Activated CD4-positive, alpha-beta T cell treated with anti-CD3 and anti-CD28 coated beads, Interleukin-2, amount 50 U/mL, for 24 hours (primary cell): ENCODE results near the gene ABL2.
"Not testable (repeated sequence)": the region's sequence is repeated elsewhere in the genome, so short reads cannot be mapped to it uniquely, and the experiment has no call there.

ENCODE experiments used
- DNase-seq, 2 donors: peaks; one replicate each; pipeline ENCODE4 v3.0.0-alpha.2; 2020; ENCODE audit warnings: low read depth in 1 of 2, low spot score in 1 of 2

The ABL2 gene

GRCh38 chr1:179137617-179138255, 91.7 kb downstream of the ABL2 start:
- DNase-seq = no peak

GRCh38 chr1:179135707-179136106, 93.8 kb downstream of the ABL2 start:
- DNase-seq = not testable (repeated sequence)

DNA sequence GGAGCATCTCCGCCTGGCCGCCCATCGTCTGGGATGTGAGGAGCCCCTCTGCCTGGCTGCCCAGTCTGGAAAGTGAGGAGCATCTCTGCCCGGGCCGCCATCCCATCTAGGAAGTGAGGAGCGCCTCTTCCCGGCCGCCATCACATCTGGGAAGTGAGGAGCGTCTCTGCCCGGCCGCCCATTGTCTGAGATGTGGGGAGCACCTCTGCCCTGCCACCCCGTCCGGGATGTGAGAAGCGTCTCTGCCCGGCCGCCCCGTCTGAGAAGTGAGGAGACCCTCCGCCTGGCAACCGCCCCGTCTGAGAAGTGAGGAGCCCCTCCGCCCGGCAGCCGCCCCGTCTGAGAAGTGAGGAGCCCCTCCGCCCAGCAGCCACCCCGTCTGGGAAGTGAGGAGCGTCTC, 94.3 kb downstream of the ABL2 start:
- not testable (repeated sequence) for DNase-seq

DNA sequence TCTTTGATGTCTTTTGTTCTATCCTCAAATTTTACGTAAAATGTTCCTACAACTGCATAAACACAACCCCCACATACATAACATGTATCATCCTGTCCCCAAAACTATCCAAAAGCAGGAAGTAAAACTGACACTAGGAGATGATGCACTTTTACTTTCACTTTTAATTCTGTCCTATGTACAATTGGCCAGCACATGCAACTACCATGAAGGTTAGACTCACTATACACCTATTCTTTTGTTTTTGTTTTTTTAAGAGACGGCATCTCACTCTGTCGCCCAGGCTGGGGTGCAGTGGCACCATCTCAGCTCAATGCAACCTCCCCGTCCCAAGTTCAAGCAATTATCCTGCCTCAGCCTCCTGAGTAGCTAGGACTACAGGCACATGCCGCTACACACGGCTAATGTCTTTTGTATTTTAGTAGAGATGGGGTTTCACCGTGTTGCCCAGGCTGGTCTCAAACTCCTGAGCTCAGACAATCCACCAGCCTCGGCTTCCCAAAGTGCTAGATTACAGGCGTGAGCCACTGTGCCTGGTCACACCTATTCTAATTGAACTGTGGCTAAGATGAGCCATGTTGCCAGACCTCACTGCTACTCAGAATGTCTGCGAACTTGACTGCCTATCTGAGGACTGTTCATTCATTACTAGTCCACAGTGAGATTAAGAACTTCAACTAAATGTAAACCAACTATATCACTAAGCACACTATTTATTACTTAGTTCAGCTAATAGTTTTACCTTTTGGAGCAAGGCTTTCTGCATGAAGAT, 99.6 kb downstream of the ABL2 start:
- DNase-seq = peak; percentile 16 to 20

- no peak for DNase-seq
Measured at GRCh38 chr1:179128520-179128919, 101.0 kb downstream of the ABL2 start.

GRCh38 chr1:179127163-179127895, 102.1 kb downstream of the ABL2 start:
- no peak for DNase-seq

DNA sequence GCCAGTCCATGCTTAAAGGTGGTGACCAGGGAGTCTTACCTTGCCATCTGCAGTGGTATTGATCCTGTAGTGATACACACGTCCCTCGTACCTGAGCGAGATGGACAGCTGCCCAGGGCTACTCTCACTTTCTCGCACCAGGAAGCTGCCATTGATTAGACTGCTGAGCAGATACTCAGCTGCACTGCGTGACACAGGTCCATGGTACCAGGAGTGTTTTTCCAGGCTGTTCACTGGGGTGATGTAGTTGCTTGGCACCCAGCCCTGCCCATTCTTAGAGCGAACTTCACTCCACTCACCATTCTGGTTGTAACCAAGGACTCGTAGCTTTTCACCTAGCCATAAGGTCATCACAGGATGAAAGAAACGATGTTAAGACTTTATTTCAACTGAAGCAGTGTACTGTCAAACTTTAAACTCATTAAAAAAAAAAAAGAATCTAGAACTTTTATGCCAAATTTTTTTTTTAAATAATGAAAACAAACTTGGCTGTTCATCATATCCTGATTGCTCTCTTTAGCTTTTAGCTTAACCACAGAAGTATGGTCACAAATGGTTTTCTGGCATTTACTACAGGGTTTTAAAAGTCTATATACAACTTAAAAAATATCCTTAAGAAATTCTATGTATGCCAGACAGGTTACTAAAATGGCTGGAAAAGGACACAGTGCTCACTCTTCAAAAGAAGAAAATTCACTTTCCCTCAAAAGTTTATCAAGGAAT, 103.0 kb downstream of the ABL2 start:
- DNase-seq = no peak

GRCh38 chr1:179124873-179125272, 104.6 kb downstream of the ABL2 start:
- no peak for DNase-seq

GRCh38 chr1:179121159-179121938, 108.1 kb downstream of the ABL2 start:
- peak in 1 of 2 donors; percentile 27 for DNase-seq

DNA sequence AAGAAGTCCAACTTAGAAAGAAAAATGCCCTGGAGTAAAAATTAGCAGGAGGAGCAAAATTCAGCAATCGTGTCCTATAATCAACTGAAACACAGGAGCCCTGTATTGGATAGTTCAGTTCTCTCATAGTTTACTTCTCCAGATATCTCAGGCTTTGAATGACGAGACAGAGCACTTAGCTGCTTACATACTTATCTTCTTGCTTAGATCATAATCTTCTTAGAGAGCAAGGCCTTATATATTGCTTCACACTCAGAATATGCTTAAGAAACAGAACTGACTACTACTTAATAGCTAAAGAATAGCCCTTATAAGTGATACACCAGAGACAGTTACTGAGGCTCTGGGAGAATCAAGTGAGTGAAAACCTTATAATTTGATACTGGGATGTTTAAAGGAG, 108.7 kb downstream of the ABL2 start:
- DNase-seq = no peak

DNA sequence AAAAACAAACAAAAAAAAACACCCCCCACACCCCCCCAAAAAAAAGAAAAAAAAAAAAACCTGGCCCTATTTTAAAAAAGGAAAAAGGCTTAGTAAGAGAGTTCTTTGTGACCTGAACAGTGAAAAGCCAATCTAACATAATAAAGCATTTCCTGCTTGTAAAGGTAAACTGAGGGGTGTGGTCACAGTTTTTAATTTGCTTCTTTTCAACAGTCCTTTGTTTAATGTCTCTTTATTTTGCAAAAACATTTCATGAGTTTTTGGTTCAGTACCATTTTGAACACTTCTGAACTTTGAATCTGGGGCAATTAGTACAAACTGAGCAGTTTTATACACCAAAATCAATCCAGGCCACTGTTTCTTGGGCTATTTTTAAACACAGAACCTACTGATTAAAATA, 110.0 kb downstream of the ABL2 start:
- no peak for DNase-seq

DNA sequence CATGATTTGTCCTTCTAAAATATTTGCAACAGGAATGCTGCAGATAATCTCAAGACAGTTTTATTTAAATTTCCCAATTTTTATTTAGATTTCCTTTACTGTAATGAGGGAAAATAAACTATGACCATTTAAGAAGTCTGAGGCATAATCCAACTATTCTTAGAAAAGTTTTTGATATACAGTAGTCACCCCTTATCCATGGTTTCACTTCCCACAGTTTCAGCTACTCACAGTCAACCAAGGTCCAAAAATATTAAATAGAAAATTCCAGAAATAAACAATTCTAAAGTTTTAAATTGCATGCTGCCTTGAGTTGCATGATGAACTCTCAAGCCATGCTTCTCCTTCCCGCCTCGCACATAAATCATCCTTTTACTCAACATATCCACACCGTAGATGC, 114.3 kb downstream of the ABL2 start:
- no peak for DNase-seq

DNA sequence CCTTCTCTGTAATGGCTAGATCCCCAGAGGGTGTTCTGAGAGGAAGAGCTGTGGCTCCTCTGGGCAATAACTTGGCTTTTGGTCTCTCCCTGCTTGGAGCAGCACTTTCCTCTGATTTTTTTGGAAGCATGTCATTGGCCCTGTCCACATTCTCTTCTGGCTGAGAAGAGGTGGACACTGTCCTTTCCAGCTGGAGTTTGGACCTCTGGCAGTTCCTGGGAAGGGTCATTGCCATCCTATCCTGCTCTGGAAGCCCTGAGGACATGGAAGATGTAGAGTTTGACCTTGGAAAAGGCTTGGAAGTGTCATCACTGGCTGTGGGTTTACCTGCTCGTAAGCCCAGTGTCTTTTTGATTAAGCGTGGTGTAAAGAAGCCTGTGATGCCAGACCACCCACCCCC, 120.8 kb downstream of the ABL2 start:
- no peak for DNase-seq

- DNase-seq = no peak
Measured at GRCh38 chr1:179107706-179108629, 121.5 kb downstream of the ABL2 start.

DNA sequence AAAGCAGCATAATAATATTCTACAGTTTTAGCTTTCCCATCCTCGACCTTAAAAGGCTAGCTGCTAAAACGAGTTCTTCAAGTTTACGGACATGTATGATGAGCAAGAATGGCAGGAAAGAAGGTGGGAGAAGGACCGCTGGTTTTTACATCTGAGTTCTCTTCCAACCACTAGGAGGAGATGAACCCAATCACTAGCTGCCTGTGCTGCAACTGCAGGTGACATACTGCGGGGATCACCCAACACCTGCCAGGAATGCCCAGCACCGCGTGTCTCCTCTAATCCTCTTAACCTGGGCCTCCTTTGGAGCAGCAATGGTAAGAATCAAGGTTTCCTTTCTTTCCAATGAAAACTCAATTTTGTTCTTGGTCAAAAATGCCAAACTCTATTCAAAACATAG, 124.1 kb downstream of the ABL2 start:
- DNase-seq = no peak

- DNase-seq = no peak
Measured at GRCh38 chr1:179104611-179105250, 124.7 kb downstream of the ABL2 start.

GRCh38 chr1:179103999-179104398, 125.5 kb downstream of the ABL2 start:
- no peak for DNase-seq

GRCh38 chr1:179101566-179101965, 127.9 kb downstream of the ABL2 start:
- no peak for DNase-seq

- no peak for DNase-seq
Measured at GRCh38 chr1:179099891-179100290, 129.6 kb downstream of the ABL2 start.
